Measurements from ENCODE around the gene TDRD9. TPM values are rescaled to one million over a fixed set of nuclear protein-coding genes. Genes with fewer than 3 reads are reported as not detected.

TDRD9 gene
- total and polyA plus RNA-seq, 2 experiments from 2014 or later: 0.73 to 1.3 TPM

DNA sequence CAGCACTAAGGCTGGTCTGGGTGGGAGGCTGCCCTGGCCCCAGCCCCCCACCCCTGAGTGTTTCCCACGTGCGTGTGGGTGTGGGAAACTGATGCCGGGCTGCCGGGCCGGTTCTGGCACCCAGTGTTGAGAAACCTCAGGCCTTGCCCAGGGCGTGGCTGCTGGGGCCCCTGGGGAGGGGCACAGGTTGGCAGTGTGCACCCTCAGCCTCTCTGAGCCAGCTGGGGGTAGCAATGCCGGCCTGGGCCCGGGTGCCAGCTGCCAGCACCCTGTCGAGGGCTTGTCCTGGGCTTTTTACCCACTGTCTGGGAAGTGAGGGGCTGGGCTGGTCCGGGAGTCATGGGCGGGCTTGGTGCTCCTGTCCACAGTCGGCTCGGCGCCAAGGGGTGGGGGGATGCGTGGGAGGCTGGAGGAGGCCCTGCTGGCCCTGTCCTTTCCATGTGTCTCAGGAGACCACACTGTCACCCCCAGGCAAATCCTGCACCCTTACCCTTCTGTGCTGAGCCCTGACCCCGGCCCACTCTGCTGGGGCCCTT is 172.9 kb downstream of the TDRD9 start:
- H3K79me2 ChIP-seq: no peaks in the 10 kb centered on the region
- H3K4me2 ChIP-seq: no peak overlapping the region
- no peak overlapping the region for H3K4me3 ChIP-seq
- no peak overlapping the region for H3K27ac ChIP-seq
- no peak overlapping the region for H2AFZ ChIP-seq
- no peaks in the 10 kb centered on the region for H3K27me3 ChIP-seq
- H3K36me3 ChIP-seq (replicated peaks; ENCODE audit: insufficient read depth, low read depth): no peaks in the 10 kb centered on the region
- H3K4me1 ChIP-seq (ENCODE audit: insufficient read depth): peaks cover 3% of the 10 kb centered on the region
- no peaks in the 10 kb centered on the region for H3K9me3 ChIP-seq (ENCODE audit: low read depth)
- H4K20me1 ChIP-seq (ENCODE audit: insufficient read depth, poor library complexity, severe bottlenecking): no peaks in the 10 kb centered on the region
- TF ChIP-seq EZH2phosphoT487 (IDR thresholded peaks at IDR 0.05; ENCODE audit: low read depth, severe bottlenecking, unreplicated experiment): no peak
- TF ChIP-seq EZH2 (IDR thresholded peaks at IDR 0.05; ENCODE audit: borderline replicate concordance): no peak
- TF ChIP-seq, protein P1, sequence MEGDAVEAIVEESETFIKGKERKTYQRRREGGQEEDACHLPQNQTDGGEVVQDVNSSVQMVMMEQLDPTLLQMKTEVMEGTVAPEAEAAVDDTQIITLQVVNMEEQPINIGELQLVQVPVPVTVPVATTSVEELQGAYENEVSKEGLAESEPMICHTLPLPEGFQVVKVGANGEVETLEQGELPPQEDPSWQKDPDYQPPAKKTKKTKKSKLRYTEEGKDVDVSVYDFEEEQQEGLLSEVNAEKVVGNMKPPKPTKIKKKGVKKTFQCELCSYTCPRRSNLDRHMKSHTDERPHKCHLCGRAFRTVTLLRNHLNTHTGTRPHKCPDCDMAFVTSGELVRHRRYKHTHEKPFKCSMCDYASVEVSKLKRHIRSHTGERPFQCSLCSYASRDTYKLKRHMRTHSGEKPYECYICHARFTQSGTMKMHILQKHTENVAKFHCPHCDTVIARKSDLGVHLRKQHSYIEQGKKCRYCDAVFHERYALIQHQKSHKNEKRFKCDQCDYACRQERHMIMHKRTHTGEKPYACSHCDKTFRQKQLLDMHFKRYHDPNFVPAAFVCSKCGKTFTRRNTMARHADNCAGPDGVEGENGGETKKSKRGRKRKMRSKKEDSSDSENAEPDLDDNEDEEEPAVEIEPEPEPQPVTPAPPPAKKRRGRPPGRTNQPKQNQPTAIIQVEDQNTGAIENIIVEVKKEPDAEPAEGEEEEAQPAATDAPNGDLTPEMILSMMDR (IDR thresholded peaks at IDR 0.05; ENCODE audit: poor library complexity): no peak
- WGBS (ENCODE audit: low lambda C conversion rate, missing lambda C conversion rate): 82% methylated on average over 16 of the region's 16 CpGs
- H3K9me2 ChIP-seq (replicated peaks; ENCODE audit: insufficient read depth): no peaks in the 10 kb centered on the region
- no peak for DNase-seq (ENCODE audit: low spot score)

DNA sequence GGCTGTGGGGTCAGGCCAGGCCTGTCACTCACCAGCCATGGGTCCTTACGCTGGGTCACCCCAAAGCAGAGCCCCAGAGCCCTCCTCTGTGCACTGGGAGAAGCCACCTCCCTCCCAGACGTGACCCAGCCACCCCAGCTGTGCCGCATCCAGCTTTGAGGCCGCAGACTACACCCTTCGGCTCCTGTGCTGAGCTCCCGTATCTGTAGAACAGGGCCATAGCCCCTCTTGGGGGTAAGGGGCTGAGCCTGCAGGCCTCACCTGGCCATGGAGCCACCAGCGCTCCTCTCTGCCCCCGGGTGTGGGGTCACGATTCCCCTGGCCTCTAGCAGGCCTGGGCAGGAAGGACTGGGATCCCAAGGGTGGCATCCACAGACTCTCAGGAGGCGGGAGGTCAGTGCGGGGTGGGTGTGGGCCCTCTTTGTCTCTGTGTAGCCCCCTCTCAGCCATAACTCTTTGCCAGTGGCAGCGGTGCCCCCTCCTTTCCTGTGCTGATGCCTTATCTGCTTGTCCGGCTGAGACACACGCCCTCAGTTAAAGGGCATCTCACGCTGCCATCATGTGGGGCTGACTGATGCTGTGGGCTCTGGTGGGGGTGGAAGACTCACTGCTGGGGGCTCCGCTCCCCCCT is 173.5 kb downstream of the TDRD9 start:
- Histone ChIP-seq H3K27me3 (no peaks in the 10 kb centered on the region), H2AFZ (no peak overlapping the region), H3K9me2 (replicated peaks; ENCODE audit: insufficient read depth) (no peaks in the 10 kb centered on the region), H3K4me3 (no peak overlapping the region), H3K4me2 (no peak overlapping the region), H3K36me3 (replicated peaks; ENCODE audit: insufficient read depth, low read depth) (no peaks in the 10 kb centered on the region), H3K27ac (no peak overlapping the region), H4K20me1 (ENCODE audit: insufficient read depth, poor library complexity, severe bottlenecking) (no peaks in the 10 kb centered on the region), H3K4me1 (ENCODE audit: insufficient read depth) (peaks cover 3% of the 10 kb centered on the region), H3K79me2 (no peaks in the 10 kb centered on the region), H3K9me3 (ENCODE audit: low read depth) (no peaks in the 10 kb centered on the region)
- no peak for DNase-seq (ENCODE audit: low spot score)
- TF ChIP-seq, protein P1 (IDR thresholded peaks at IDR 0.05; ENCODE audit: poor library complexity): no peak
- no peak for TF ChIP-seq EZH2phosphoT487 (IDR thresholded peaks at IDR 0.05; ENCODE audit: low read depth, severe bottlenecking, unreplicated experiment)
- no peak for TF ChIP-seq EZH2 (IDR thresholded peaks at IDR 0.05; ENCODE audit: borderline replicate concordance)
- 92% methylated on average over 13 of the region's 16 CpGs for WGBS (ENCODE audit: low lambda C conversion rate, missing lambda C conversion rate)

Small RNA genes within 50 kb of the gene (small RNA-seq; reads per million reads assigned to genes)
- gene RN7SL634P: 0.09 reads per million

Other genes starting within 250 kb of the TDRD9 start
- 7.1 and 9.1 TPM in 2 replicates for gene XRCC3, start 213.0 kb upstream of the TDRD9 start, total RNA-seq
- gene XRCC3, start 213.0 kb upstream of the TDRD9 start, polyA plus RNA-seq: 7.7 and 8.2 TPM in 2 replicates
- gene ZFYVE21, start 212.6 kb upstream of the TDRD9 start, total RNA-seq: 39.4 and 59.2 TPM in 2 replicates
- 51.3 and 55.2 TPM in 2 replicates for gene ZFYVE21, start 212.6 kb upstream of the TDRD9 start, polyA plus RNA-seq
- 8.1 and 9.4 TPM in 2 replicates for gene PPP1R13B, start 80.9 kb upstream of the TDRD9 start, total RNA-seq
- gene PPP1R13B, start 80.9 kb upstream of the TDRD9 start, polyA plus RNA-seq: 20.2 and 20.3 TPM in 2 replicates
- not detected in 2 replicates for gene RD3L, start 14.1 kb downstream of the TDRD9 start, total RNA-seq
- gene RD3L, start 14.1 kb downstream of the TDRD9 start, polyA plus RNA-seq: not detected in 2 replicates
- 4.9 and 5.9 TPM in 2 replicates for gene ASPG, start 157.2 kb downstream of the TDRD9 start, total RNA-seq
- gene ASPG, start 157.2 kb downstream of the TDRD9 start, polyA plus RNA-seq: 14.7 and 20.3 TPM in 2 replicates
- 5.0 and 6.1 TPM in 2 replicates for gene KIF26A, start 210.1 kb downstream of the TDRD9 start, total RNA-seq
- 3.5 and 4.4 TPM in 2 replicates for gene KIF26A, start 210.1 kb downstream of the TDRD9 start, polyA plus RNA-seq

All from hepatocyte (in vitro differentiated cells).